ENCODE results near the gene ATP1A1.

- no peak for TF ChIP-seq POLR2A (IDR thresholded peaks at IDR 0.05)
- TF ChIP-seq, protein P1, sequence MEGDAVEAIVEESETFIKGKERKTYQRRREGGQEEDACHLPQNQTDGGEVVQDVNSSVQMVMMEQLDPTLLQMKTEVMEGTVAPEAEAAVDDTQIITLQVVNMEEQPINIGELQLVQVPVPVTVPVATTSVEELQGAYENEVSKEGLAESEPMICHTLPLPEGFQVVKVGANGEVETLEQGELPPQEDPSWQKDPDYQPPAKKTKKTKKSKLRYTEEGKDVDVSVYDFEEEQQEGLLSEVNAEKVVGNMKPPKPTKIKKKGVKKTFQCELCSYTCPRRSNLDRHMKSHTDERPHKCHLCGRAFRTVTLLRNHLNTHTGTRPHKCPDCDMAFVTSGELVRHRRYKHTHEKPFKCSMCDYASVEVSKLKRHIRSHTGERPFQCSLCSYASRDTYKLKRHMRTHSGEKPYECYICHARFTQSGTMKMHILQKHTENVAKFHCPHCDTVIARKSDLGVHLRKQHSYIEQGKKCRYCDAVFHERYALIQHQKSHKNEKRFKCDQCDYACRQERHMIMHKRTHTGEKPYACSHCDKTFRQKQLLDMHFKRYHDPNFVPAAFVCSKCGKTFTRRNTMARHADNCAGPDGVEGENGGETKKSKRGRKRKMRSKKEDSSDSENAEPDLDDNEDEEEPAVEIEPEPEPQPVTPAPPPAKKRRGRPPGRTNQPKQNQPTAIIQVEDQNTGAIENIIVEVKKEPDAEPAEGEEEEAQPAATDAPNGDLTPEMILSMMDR (IDR thresholded peaks at IDR 0.05): no peak
Measured at GRCh38 chr1:116331523-116331922, 41.5 kb upstream of the ATP1A1 start.
